Measurements from ENCODE around the gene FGF1.

- TF ChIP-seq, protein P1, sequence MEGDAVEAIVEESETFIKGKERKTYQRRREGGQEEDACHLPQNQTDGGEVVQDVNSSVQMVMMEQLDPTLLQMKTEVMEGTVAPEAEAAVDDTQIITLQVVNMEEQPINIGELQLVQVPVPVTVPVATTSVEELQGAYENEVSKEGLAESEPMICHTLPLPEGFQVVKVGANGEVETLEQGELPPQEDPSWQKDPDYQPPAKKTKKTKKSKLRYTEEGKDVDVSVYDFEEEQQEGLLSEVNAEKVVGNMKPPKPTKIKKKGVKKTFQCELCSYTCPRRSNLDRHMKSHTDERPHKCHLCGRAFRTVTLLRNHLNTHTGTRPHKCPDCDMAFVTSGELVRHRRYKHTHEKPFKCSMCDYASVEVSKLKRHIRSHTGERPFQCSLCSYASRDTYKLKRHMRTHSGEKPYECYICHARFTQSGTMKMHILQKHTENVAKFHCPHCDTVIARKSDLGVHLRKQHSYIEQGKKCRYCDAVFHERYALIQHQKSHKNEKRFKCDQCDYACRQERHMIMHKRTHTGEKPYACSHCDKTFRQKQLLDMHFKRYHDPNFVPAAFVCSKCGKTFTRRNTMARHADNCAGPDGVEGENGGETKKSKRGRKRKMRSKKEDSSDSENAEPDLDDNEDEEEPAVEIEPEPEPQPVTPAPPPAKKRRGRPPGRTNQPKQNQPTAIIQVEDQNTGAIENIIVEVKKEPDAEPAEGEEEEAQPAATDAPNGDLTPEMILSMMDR (IDR thresholded peaks at IDR 0.05): no peak
- TF ChIP-seq YY1 (IDR thresholded peaks at IDR 0.05; ENCODE audit: low read depth) (no peak), CHD2 (IDR thresholded peaks at IDR 0.05; ENCODE audit: low read length, partially characterized antibody) (no peak), MAX (IDR thresholded peaks at IDR 0.05; ENCODE audit: low read depth) (no peak), TAF1 (IDR thresholded peaks at IDR 0.05; ENCODE audit: borderline replicate concordance, low read depth, low read length) (no peak), FOXM1 (IDR thresholded peaks at IDR 0.05; ENCODE audit: low read depth) (no peak), FOXJ3 (CRISPR knock-in tag; IDR thresholded peaks at IDR 0.05) (no peak), EP300 (IDR thresholded peaks at IDR 0.05; ENCODE audit: borderline replicate concordance in 1 of 2, low read depth in 1 of 2, low read length in 1 of 2) (no peak), SMC3 (IDR thresholded peaks at IDR 0.05; ENCODE audit: low read depth, low read length) (no peak), RFX5 (IDR thresholded peaks at IDR 0.05; ENCODE audit: low read length) (no peak)
- TF ChIP-seq, protein P2, sequence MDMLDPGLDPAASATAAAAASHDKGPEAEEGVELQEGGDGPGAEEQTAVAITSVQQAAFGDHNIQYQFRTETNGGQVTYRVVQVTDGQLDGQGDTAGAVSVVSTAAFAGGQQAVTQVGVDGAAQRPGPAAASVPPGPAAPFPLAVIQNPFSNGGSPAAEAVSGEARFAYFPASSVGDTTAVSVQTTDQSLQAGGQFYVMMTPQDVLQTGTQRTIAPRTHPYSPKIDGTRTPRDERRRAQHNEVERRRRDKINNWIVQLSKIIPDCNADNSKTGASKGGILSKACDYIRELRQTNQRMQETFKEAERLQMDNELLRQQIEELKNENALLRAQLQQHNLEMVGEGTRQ (IDR thresholded peaks at IDR 0.05; ENCODE audit: borderline replicate concordance, low read depth, low read length): no peak
- TF ChIP-seq, protein P3, sequence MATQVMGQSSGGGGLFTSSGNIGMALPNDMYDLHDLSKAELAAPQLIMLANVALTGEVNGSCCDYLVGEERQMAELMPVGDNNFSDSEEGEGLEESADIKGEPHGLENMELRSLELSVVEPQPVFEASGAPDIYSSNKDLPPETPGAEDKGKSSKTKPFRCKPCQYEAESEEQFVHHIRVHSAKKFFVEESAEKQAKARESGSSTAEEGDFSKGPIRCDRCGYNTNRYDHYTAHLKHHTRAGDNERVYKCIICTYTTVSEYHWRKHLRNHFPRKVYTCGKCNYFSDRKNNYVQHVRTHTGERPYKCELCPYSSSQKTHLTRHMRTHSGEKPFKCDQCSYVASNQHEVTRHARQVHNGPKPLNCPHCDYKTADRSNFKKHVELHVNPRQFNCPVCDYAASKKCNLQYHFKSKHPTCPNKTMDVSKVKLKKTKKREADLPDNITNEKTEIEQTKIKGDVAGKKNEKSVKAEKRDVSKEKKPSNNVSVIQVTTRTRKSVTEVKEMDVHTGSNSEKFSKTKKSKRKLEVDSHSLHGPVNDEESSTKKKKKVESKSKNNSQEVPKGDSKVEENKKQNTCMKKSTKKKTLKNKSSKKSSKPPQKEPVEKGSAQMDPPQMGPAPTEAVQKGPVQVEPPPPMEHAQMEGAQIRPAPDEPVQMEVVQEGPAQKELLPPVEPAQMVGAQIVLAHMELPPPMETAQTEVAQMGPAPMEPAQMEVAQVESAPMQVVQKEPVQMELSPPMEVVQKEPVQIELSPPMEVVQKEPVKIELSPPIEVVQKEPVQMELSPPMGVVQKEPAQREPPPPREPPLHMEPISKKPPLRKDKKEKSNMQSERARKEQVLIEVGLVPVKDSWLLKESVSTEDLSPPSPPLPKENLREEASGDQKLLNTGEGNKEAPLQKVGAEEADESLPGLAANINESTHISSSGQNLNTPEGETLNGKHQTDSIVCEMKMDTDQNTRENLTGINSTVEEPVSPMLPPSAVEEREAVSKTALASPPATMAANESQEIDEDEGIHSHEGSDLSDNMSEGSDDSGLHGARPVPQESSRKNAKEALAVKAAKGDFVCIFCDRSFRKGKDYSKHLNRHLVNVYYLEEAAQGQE (IDR thresholded peaks at IDR 0.05; ENCODE audit: low read depth, low read length): no peak
Measured at GRCh38 chr5:142626786-142627185, 59.1 kb downstream of the FGF1 start.
